Measurements from ENCODE around the gene PPP1R12C. TPM values are rescaled to one million over a fixed set of nuclear protein-coding genes. Genes with fewer than 3 reads are reported as not detected.
"Not testable (repeated sequence)": the region's sequence is repeated elsewhere in the genome, so short reads cannot be mapped to it uniquely, and the experiment has no call there.

The PPP1R12C gene
- total RNA-seq, 1 experiment from 2014 or later = 18.0 TPM

- DNase-seq (ENCODE audit: low spot score) = no peak
Observed at GRCh38 chr19:55076321-55076720, 41.1 kb downstream of the PPP1R12C start.

GRCh38 chr19:55075371-55075998, 42.0 kb downstream of the PPP1R12C start, which contains the start of gene EPS8L1:
Gene EPS8L1 (plus strand): TSS chr19:55075869. CDS start chr19:55076445, 576 bp downstream.
- no peak for DNase-seq (ENCODE audit: low spot score)

- no peak for DNase-seq (ENCODE audit: low spot score)
Observed at GRCh38 chr19:55071913-55072312, 45.5 kb downstream of the PPP1R12C start.

- DNase-seq (ENCODE audit: low spot score) = peak; percentile 96
Observed at GRCh38 chr19:55071129-55071502, 46.3 kb downstream of the PPP1R12C start.

- DNase-seq (ENCODE audit: low spot score) = no peak
Observed at GRCh38 chr19:55070466-55071128, 46.8 kb downstream of the PPP1R12C start.

GRCh38 chr19:55069865-55070197, 47.6 kb downstream of the PPP1R12C start:
- no peak for DNase-seq (ENCODE audit: low spot score)

- DNase-seq (ENCODE audit: low spot score) = peak; percentile 69
Observed at GRCh38 chr19:55068950-55069864, 48.2 kb downstream of the PPP1R12C start.

GRCh38 chr19:55067869-55068268, 49.6 kb downstream of the PPP1R12C start:
- no peak for DNase-seq (ENCODE audit: low spot score)

GRCh38 chr19:55066107-55066709, 51.2 kb downstream of the PPP1R12C start:
- no peak for DNase-seq (ENCODE audit: low spot score)

- DNase-seq (ENCODE audit: low spot score) = not testable (repeated sequence)
Observed at GRCh38 chr19:55065516-55065915, 51.9 kb downstream of the PPP1R12C start.

GRCh38 chr19:55063492-55063843, 54.0 kb downstream of the PPP1R12C start:
- no peak for DNase-seq (ENCODE audit: low spot score)

- peak; percentile 98 for DNase-seq (ENCODE audit: low spot score)
Observed at GRCh38 chr19:55062735-55063491, 54.5 kb downstream of the PPP1R12C start, which contains the start of gene RDH13. Gene RDH13 (minus strand): TSS chr19:55063148. CDS start chr19:55063032, 116 bp downstream.

- not testable (repeated sequence) for DNase-seq (ENCODE audit: low spot score)
Observed at GRCh38 chr19:55060287-55060686, 57.1 kb downstream of the PPP1R12C start.

GRCh38 chr19:55058781-55059610, 58.4 kb downstream of the PPP1R12C start:
- no peak for DNase-seq (ENCODE audit: low spot score)

- DNase-seq (ENCODE audit: low spot score) = no peak
Observed at GRCh38 chr19:55056827-55057226, 60.6 kb downstream of the PPP1R12C start.

GRCh38 chr19:55053735-55054134, 63.7 kb downstream of the PPP1R12C start:
- no peak for DNase-seq (ENCODE audit: low spot score)

- DNase-seq (ENCODE audit: low spot score) = no peak
Observed at GRCh38 chr19:55050749-55051532, 66.5 kb downstream of the PPP1R12C start.

- DNase-seq (ENCODE audit: low spot score) = no peak
Observed at GRCh38 chr19:55048446-55048845, 69.0 kb downstream of the PPP1R12C start.

- no peak for DNase-seq (ENCODE audit: low spot score)
Observed at GRCh38 chr19:55047951-55048350, 69.5 kb downstream of the PPP1R12C start.
